RPMI7951 (cell line): ENCODE measurements around the gene PIP4K2C. TPM values are rescaled to one million over a fixed set of nuclear protein-coding genes. Genes with fewer than 3 reads are reported as not detected.
"Not testable (repeated sequence)": the region's sequence is repeated elsewhere in the genome, so short reads cannot be mapped to it uniquely, and the experiment has no call there.

Experiments
- DNase-seq: peaks from one replicate; pipeline ENCODE4 v3.0.0-alpha.2; 2012; ENCODE audit warnings: low read depth
- total RNA-seq: library from RNA; depleted of rRNA; stranded (reverse); fragments of >200 nt; shearing (Covaris generic); gene quantifications from 2 replicates; pipeline ENCODE4 v1.2.3, GENCODE V29; 2014

Gene PIP4K2C
- total RNA-seq, 1 experiment from 2014 or later, result 19.3 TPM

GRCh38 chr12:57584690-57585089 is 6.3 kb upstream of the PIP4K2C start:
- DNase-seq, result no peak

GRCh38 chr12:57585156-57585555 is 5.8 kb upstream of the PIP4K2C start:
- no peak for DNase-seq

GRCh38 chr12:57586128-57586527 is 4.9 kb upstream of the PIP4K2C start:
- no peak for DNase-seq

GRCh38 chr12:57586832-57587429 is 4.1 kb upstream of the PIP4K2C start:
- no peak for DNase-seq

GRCh38 chr12:57588951-57589610 is 1.9 kb upstream of the PIP4K2C start:
- DNase-seq, result not testable (repeated sequence)

- DNase-seq, result no peak
These were observed 521 bp upstream of the PIP4K2C start for GRCh38 chr12:57590479-57590863.

GRCh38 chr12:57591782-57592325 is 862 bp downstream of the PIP4K2C start:
- no peak for DNase-seq

- no peak for DNase-seq
These were observed 1.7 kb downstream of the PIP4K2C start for GRCh38 chr12:57592551-57593165.

- DNase-seq, result no peak
These were observed 2.2 kb downstream of the PIP4K2C start for GRCh38 chr12:57593187-57593586.

- DNase-seq, result no peak
These were observed 9.4 kb downstream of the PIP4K2C start for GRCh38 chr12:57600395-57600794.

GRCh38 chr12:57602544-57602943 is 11.6 kb downstream of the PIP4K2C start:
- DNase-seq, result no peak

GRCh38 chr12:57603324-57603723 is 12.3 kb downstream of the PIP4K2C start:
- DNase-seq, result no peak

- DNase-seq, result peak; percentile 77
These were observed 12.9 kb downstream of the PIP4K2C start for GRCh38 chr12:57603815-57604453.

GRCh38 chr12:57604454-57604991 is 13.5 kb downstream of the PIP4K2C start, which contains the start of gene DTX3:
Gene DTX3, plus strand, starts transcription at chr12:57604824. Its CDS starts 1,694 bp downstream, at chr12:57606518.
- peak; percentile 31 for DNase-seq

- DNase-seq, result peak; percentile 29
These were observed 14.2 kb downstream of the PIP4K2C start for GRCh38 chr12:57604992-57605810.

- no peak for DNase-seq
These were observed 14.9 kb downstream of the PIP4K2C start for GRCh38 chr12:57605811-57606311.

GRCh38 chr12:57606399-57606798 is 15.4 kb downstream of the PIP4K2C start:
- DNase-seq, result no peak

- DNase-seq, result no peak
These were observed 15.8 kb downstream of the PIP4K2C start for GRCh38 chr12:57606821-57607220.

GRCh38 chr12:57607958-57608663 is 17.1 kb downstream of the PIP4K2C start:
- no peak for DNase-seq

GRCh38 chr12:57609101-57609780 is 18.2 kb downstream of the PIP4K2C start:
- no peak for DNase-seq
